K562 (cell line): Measurements from ENCODE around the gene CHD6. TPM values are rescaled to one million over a fixed set of nuclear protein-coding genes. Genes with fewer than 3 reads are reported as not detected.

Source experiments
- ATAC-seq: fragments of 200-7000 bp; cut with Tn5 transposase; 3 replicates; pipeline ENCODE4 v1.9.1; 2020; ENCODE audit warnings: moderate library complexity
- BruUV-seq: library from RNA; stranded (reverse); fragments of 400-500 nt; replicated peaks from 2 replicates; lab custom pipeline; 2021; lab: Mats Ljungman, UMichigan
- CTCF ChIA-PET: fragments of 300-600 bp; formaldehyde crosslinking; extraction: SDS; loops from one replicate; lab custom pipeline; 2021; ENCODE audit warnings: low intra/inter-chr PET ratio; lab: Yijun Ruan, JAX
- POLR2A ChIA-PET: fragments of 300-600, 350-650 bp; sonication (Branson Sonifier 250); formaldehyde crosslinking; extraction: SDS; loops from one replicate; lab custom pipeline; 2021; ENCODE audit warnings: antibody characterized with exemption, inconsistent platforms; lab: Yijun Ruan, JAX
- DNase-seq, 4 experiments: peaks; one replicate each; pipeline versions ENCODE4 v3.0.0 to v3.0.0-alpha.2; 2011 to 2018; ENCODE audit warnings: low spot score in 3 of 4, mixed read lengths in 3 of 4; ENCODE audit errors: extremely low read depth in 1 of 4
- FAIRE-seq: peaks from 2 replicates; lab custom pipeline; 2011; peaks lifted over from hg19 to GRCh38; lab: Jason Lieb, UNC
- H2AFZ ChIP-seq: 2 replicates; pipeline ENCODE4 v1.6.0; 2011; ENCODE audit warnings: low read depth, low read length, control low read depth, inconsistent platforms
- H3K27ac ChIP-seq: fragments of 200-600 bp; 3 replicates; pipeline ENCODE4 v1.8.0; 2011; ENCODE audit warnings: low read depth, mild to moderate bottlenecking, control low read depth, inconsistent platforms, low read length, moderate library complexity, mixed read lengths; ENCODE audit errors: extremely low read depth
- H3K27me3 ChIP-seq, 2 experiments: fragments of 300-600 bp in 1 of 2; 2 replicates in 1 of 2; 3 replicates in 1 of 2; pipeline versions ENCODE4 v1.6.0 to v1.8.0; 2011; ENCODE audit warnings: inconsistent platforms in 2 of 2, low read length in 2 of 2, mild to moderate bottlenecking in 1 of 2, mixed read lengths in 1 of 2, moderate library complexity in 1 of 2; ENCODE audit not compliant: control insufficient read depth in 2 of 2, insufficient read depth in 2 of 2
- H3K36me3 ChIP-seq: fragments of 300-600 bp; 3 replicates; pipeline ENCODE4 v1.8.0; 2011; ENCODE audit warnings: mild to moderate bottlenecking, low read length, inconsistent platforms; ENCODE audit not compliant: control insufficient read depth, insufficient read depth
- H3K4me1 ChIP-seq, 2 experiments: fragments of 200-600 bp in 1 of 2; replicated peaks in 1 of 2; 2 replicates in 1 of 2; 3 replicates in 1 of 2; pipeline versions ENCODE4 v1.5.1 to v1.8.0; 2011; ENCODE audit warnings: inconsistent platforms in 2 of 2, low read length in 2 of 2, mild to moderate bottlenecking in 1 of 2, mixed read lengths in 1 of 2, moderate library complexity in 1 of 2; ENCODE audit not compliant: control insufficient read depth in 2 of 2, insufficient read depth in 2 of 2
- H3K4me2 ChIP-seq: 2 replicates; pipeline ENCODE4 v1.6.1; 2011; ENCODE audit warnings: low read length, control low read depth, inconsistent platforms, mixed read lengths; ENCODE audit not compliant: insufficient read depth
- H3K4me3 ChIP-seq: fragments of 200-600 bp; sonication (generic), shearing (Covaris generic); 2 replicates; pipeline ENCODE4 v1.5.1; 2016; ENCODE audit warnings: control low read depth, inconsistent platforms
- H3K79me2 ChIP-seq: fragments of 200-600 bp; 3 replicates; pipeline ENCODE4 v1.8.0; 2011; ENCODE audit warnings: low read length, inconsistent platforms; ENCODE audit not compliant: control insufficient read depth, insufficient read depth
- H3K9ac ChIP-seq, 2 experiments: 2 replicates each; pipeline versions ENCODE4 v1.6.0 to v1.6.1; 2011; ENCODE audit warnings: low read depth in 2 of 2, low read length in 2 of 2, control low read depth in 1 of 2, inconsistent platforms in 1 of 2, mild to moderate bottlenecking in 1 of 2, mixed read lengths in 1 of 2; ENCODE audit not compliant: insufficient read depth in 1 of 2
- H3K9me1 ChIP-seq: one replicate; pipeline ENCODE4 v1.6.0; 2011; ENCODE audit warnings: inconsistent platforms, mild to moderate bottlenecking, low read length, moderate library complexity; ENCODE audit not compliant: control insufficient read depth, insufficient read depth
- H3K9me3 ChIP-seq: replicated peaks from 2 replicates; pipeline ENCODE4 v1.5.1; 2011; ENCODE audit warnings: low read depth, low read length, inconsistent platforms; ENCODE audit not compliant: control insufficient read depth, insufficient read depth
- H4K20me1 ChIP-seq: replicated peaks from 2 replicates; pipeline ENCODE4 v1.6.1; 2011; ENCODE audit warnings: low read length, inconsistent platforms, mixed read lengths; ENCODE audit not compliant: control insufficient read depth, insufficient read depth
- ATF7 ChIP-seq: fragments of 450-650 bp; IDR thresholded peaks from 2 replicates; pipeline ENCODE4 v1.7.1; 2014; ENCODE audit warnings: mild to moderate bottlenecking, moderate library complexity
- BCL6 ChIP-seq: fragments of 250-450 bp; sonication (Bioruptor Pico); IDR thresholded peaks from 2 replicates; pipeline ENCODE4 v1.4.0; 2020
- HMGN3 ChIP-seq: IDR thresholded peaks from 2 replicates; pipeline ENCODE4 v1.6.1; 2011; ENCODE audit warnings: borderline replicate concordance, low read depth, mild to moderate bottlenecking, mixed read lengths, low read length; ENCODE audit not compliant: insufficient read length; ENCODE audit errors: extremely low read depth
- KAT2B ChIP-seq: IDR thresholded peaks from one replicate; pipeline ENCODE4 v1.6.1; 2012; ENCODE audit warnings: low read depth, mild to moderate bottlenecking, control low read depth, inconsistent platforms, low read length, moderate library complexity
- L3MBTL2 ChIP-seq: fragments of 450-650 bp; IDR thresholded peaks from 2 replicates; pipeline ENCODE4 v1.6.1; 2016; ENCODE audit warnings: mild to moderate bottlenecking, moderate library complexity
- MCM2 ChIP-seq: fragments of 450-650 bp; IDR thresholded peaks from 2 replicates; pipeline ENCODE4 v1.6.1; 2017; ENCODE audit warnings: low read depth, mild to moderate bottlenecking
- PHB ChIP-seq: fragments of 250-450 bp; sonication (Bioruptor Pico); IDR thresholded peaks from 2 replicates; pipeline ENCODE4 v1.5.0; 2021
- PRPF4 ChIP-seq: fragments of 200-400 bp; formaldehyde crosslinking; IDR thresholded peaks from one replicate; pipeline ENCODE4 v1.6.1; 2017; ENCODE audit warnings: low read length, low read depth, mild to moderate bottlenecking; ENCODE audit not compliant: insufficient read depth, poor library complexity, severe bottlenecking
- RAD51 ChIP-seq: fragments of 450-650 bp; IDR thresholded peaks from 2 replicates; pipeline ENCODE4 v1.7.1; 2016; ENCODE audit warnings: low read depth, mild to moderate bottlenecking, borderline replicate concordance
- RFX7 ChIP-seq: fragments of 250-450 bp; sonication (Bioruptor Pico); IDR thresholded peaks from 2 replicates; pipeline ENCODE4 v1.5.1; 2021; ENCODE audit warnings: mild to moderate bottlenecking
- TAL1 ChIP-seq: fragments of 450-650 bp; IDR thresholded peaks from 2 replicates; pipeline ENCODE4 v1.6.1; 2016; ENCODE audit warnings: mild to moderate bottlenecking
- TCFL5 ChIP-seq: fragments of 250-450 bp; sonication (Bioruptor Pico); conservative IDR thresholded peaks from 2 replicates; pipeline ENCODE4 v1.6.1; 2021; ENCODE audit warnings: mild to moderate bottlenecking, moderate library complexity, matching md5 sums
- ZBTB7A ChIP-seq: IDR thresholded peaks from 2 replicates; pipeline ENCODE4 v1.6.1; 2011; ENCODE audit warnings: low read depth, mild to moderate bottlenecking, low read length, moderate library complexity, borderline replicate concordance; ENCODE audit not compliant: control insufficient read depth
- ZNF57 ChIP-seq: fragments of 450-650 bp; formaldehyde crosslinking; IDR thresholded peaks from 2 replicates; pipeline ENCODE4 v1.4.0; 2020; ENCODE audit warnings: mild to moderate bottlenecking, moderate library complexity
- ZNF584 ChIP-seq: fragments of 200-800 bp; sonication (Bioruptor generic); IDR thresholded peaks from 2 replicates; pipeline ENCODE4 v1.6.1; 2016; ENCODE audit warnings: low read depth, mild to moderate bottlenecking, missing genetic modification characterization, missing compliant biosample characterization
- ZNF79 ChIP-seq: fragments of 250-450 bp; sonication (Bioruptor Pico); IDR thresholded peaks from 2 replicates; pipeline ENCODE4 v1.4.0; 2020; ENCODE audit warnings: low read depth, mild to moderate bottlenecking, moderate library complexity
- WGBS: fragments of 100-300 bp; shearing (Covaris generic); methylation state at CpG from one replicate; pipeline ENCODE4 v1.1.6; 2016; ENCODE audit warnings: low coverage, mixed read lengths; ENCODE audit not compliant: insufficient coverage; ENCODE audit errors: missing lambda C conversion rate; 5-methylcytosine and 5-hydroxymethylcytosine counted together
- in situ Hi-C: fragments of 300-500 bp; cut with MboI; formaldehyde crosslinking; loops from 4 replicates; pipeline ENCODE4 v1.15.0; 2018; ENCODE audit warnings: inconsistent platforms, mixed read lengths
- intact Hi-C: fragments of 100-400 bp; cut with micrococcal nuclease; formaldehyde crosslinking; loops from 2 replicates; pipeline ENCODE4 v1.14.2; 2022
- polyA plus RNA-seq, 8 experiments: library from polyadenylated mRNA; depleted of rRNA in 4 of 8; stranded (reverse) in 5 of 8; unstranded in 3 of 8; fragments of >200 nt; fragmentation: Nextera tagmentation in 2 of 8; fragmentation: Illumina TruSeq in 1 of 8; extraction: Ambion mirVana in 2 of 8; extraction: Trizol in 1 of 8; gene quantifications; 2 replicates each; pipeline versions ENCODE4 v1.2.1 to v1.2.3, GENCODE V29; 2011 to 2014; ENCODE audit warnings: inconsistent platforms in 1 of 8, missing spikeins in 1 of 8
- total RNA-seq, 7 experiments: library from RNA; depleted of rRNA in 6 of 7; stranded (reverse); fragments of >200 nt in 6 of 7; fragmentation: Illumina TruSeq in 2 of 7; extraction: Trizol in 2 of 7; gene quantifications; 2 replicates each; pipeline versions ENCODE4 v1.2.1 to v1.2.3, GENCODE V29; 2011 to 2021; ENCODE audit warnings: low replicate concordance in 1 of 7
- TF ChIP-seq, protein P1 (sequence below): IDR thresholded peaks from 2 replicates; pipeline ENCODE4 v1.6.1; 2016; ENCODE audit warnings: missing genetic modification characterization, missing compliant biosample characterization
- TF ChIP-seq, protein P2 (sequence below): fragments of 450-650 bp; formaldehyde crosslinking; conservative IDR thresholded peaks from 2 replicates; pipeline ENCODE4 v1.4.0; 2022; ENCODE audit warnings: mild to moderate bottlenecking, missing genetic modification characterization

The CHD6 gene
- total and polyA plus RNA-seq, 9 of the 15 experiments (the other 6 are each of a cell fraction or from before 2014, with no cell fraction given), result 3.9 to 24.2 (median 12.8) TPM

DNA sequence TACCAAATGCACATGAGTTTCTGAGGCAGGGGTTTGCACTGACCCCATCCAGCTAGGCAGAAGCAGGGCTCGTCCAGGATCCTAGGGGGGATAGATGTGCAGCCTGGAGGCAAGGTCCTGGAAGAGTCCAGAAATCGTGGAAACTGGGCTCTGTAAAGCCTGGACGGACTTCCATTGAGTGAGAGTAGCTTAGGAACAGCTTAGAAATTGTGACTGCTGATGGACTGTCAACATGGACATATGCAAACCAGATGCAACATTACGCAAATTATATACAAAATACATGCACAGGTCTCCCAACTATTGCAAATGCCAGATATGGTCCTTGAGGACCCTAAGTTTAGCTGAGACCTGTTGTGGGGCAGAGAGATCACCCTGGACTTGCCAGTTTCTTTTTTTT, 246.8 kb downstream of the CHD6 start (continued):
- TF ChIP-seq ZNF57 (CRISPR knock-in tag) (no peak), HMGN3 (no peak), ZNF584 (CRISPR knock-in tag) (no peak), BCL6 (CRISPR knock-in tag) (no peak), PHB (CRISPR knock-in tag) (no peak), RFX7 (CRISPR knock-in tag) (no peak)
- TF ChIP-seq, protein P1, sequence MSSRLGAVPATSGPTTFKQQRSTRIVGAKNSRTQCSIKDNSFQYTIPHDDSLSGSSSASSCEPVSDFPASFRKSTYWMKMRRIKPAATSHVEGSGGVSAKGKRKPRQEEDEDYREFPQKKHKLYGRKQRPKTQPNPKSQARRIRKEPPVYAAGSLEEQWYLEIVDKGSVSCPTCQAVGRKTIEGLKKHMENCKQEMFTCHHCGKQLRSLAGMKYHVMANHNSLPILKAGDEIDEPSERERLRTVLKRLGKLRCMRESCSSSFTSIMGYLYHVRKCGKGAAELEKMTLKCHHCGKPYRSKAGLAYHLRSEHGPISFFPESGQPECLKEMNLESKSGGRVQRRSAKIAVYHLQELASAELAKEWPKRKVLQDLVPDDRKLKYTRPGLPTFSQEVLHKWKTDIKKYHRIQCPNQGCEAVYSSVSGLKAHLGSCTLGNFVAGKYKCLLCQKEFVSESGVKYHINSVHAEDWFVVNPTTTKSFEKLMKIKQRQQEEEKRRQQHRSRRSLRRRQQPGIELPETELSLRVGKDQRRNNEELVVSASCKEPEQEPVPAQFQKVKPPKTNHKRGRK (tag), result no peak
- TF ChIP-seq, all 486 proteins: peak for 0

DNA sequence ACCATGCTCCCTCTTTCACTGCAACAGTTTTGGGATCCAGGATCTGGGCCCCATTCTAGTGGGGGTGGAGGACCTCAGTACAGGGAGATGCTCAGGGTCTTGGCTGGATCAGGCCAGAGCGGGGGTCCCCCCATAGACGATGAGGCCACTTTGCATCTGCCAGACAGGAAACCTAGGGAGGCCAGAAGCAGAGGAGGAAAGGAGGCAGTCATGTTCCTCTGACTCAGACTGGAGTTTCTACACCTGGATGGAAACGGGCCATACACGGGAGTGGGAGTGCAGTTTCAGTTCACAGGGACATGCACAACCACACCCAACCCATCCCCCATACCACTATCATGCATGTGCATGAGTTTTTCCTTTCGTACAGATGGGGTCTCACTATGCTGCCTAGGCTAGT, 248.0 kb downstream of the CHD6 start:
- 0% methylated on average over 3 of the region's 5 CpGs for WGBS
- Histone ChIP-seq H2AFZ (no peak overlapping the region), H3K9ac (no peak overlapping the region), H4K20me1 (peaks cover 14% of the 10 kb centered on the region), H3K27me3 (peaks cover 21 to 56% of the 10 kb centered on the region in 2 experiments; a peak in 4 of 5 replicates), H3K36me3 (no peaks in the 10 kb centered on the region), H3K9me1 (no peaks in the 10 kb centered on the region), H3K27ac (no peak overlapping the region), H3K4me2 (no peak overlapping the region), H3K9me3 (no peaks in the 10 kb centered on the region), H3K4me1 (peaks cover 0 to 17% of the 10 kb centered on the region in 2 experiments; a peak in 2 of 5 replicates), H3K4me3 (no peak overlapping the region), H3K79me2 (no peaks in the 10 kb centered on the region)
- ChIA-PET CTCF (no interaction called here), POLR2A (no interaction called here)
- intact Hi-C loops (no loop called here), in situ Hi-C loops (no loop called here)
- ATAC-seq (no peak), DNase-seq (peak in 1 of 4 experiments; percentile 41), FAIRE-seq (no peak)
- no TSS peak for BruUV-seq
- TF ChIP-seq PRPF4 (no peak), MCM2 (no peak), KAT2B (no peak), ZNF79 (CRISPR knock-in tag) (no peak), L3MBTL2 (no peak), HMGN3 (no peak), ZBTB7A (no peak), TCFL5 (CRISPR knock-in tag) (no peak), TAL1 (no peak), RAD51 (no peak), ATF7 (no peak)
- TF ChIP-seq, protein P2, sequence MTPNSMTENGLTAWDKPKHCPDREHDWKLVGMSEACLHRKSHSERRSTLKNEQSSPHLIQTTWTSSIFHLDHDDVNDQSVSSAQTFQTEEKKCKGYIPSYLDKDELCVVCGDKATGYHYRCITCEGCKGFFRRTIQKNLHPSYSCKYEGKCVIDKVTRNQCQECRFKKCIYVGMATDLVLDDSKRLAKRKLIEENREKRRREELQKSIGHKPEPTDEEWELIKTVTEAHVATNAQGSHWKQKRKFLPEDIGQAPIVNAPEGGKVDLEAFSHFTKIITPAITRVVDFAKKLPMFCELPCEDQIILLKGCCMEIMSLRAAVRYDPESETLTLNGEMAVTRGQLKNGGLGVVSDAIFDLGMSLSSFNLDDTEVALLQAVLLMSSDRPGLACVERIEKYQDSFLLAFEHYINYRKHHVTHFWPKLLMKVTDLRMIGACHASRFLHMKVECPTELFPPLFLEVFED, result no peak
